Neural progenitor cell (in vitro differentiated cells): ENCODE measurements around the gene WDR27.

Source experiments
- EZH2 ChIP-seq: fragments of 200-600 bp; sonication (generic); IDR thresholded peaks from 2 replicates; pipeline ENCODE4 v1.6.1; 2017; ENCODE audit warnings: antibody characterized with exemption, mild to moderate bottlenecking, moderate library complexity
- TF ChIP-seq, protein P1 (sequence below): fragments of 200-600 bp; sonication (generic); IDR thresholded peaks from 2 replicates; pipeline ENCODE4 v1.5.1; 2017; ENCODE audit warnings: antibody characterized with exemption, mild to moderate bottlenecking

DNA sequence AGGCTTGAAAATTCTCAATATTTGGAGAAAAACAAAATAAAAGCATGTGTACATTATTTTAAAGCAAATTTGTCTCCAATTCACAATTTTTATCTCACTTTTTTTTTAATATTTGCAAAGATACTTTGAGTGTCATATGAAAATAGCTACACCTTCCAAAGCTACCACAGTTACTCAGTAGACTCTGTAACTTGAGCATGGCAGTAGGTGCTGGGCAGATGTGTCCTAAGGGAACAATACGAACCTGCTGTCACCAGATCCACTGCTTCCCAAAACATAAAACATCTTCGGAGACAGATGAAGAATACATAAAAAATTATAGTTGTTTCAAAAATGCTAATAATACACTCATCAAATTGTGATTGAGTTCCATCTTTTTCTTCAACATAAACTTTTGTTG, 10.6 kb downstream of the WDR27 start:
- TF ChIP-seq, protein P1, sequence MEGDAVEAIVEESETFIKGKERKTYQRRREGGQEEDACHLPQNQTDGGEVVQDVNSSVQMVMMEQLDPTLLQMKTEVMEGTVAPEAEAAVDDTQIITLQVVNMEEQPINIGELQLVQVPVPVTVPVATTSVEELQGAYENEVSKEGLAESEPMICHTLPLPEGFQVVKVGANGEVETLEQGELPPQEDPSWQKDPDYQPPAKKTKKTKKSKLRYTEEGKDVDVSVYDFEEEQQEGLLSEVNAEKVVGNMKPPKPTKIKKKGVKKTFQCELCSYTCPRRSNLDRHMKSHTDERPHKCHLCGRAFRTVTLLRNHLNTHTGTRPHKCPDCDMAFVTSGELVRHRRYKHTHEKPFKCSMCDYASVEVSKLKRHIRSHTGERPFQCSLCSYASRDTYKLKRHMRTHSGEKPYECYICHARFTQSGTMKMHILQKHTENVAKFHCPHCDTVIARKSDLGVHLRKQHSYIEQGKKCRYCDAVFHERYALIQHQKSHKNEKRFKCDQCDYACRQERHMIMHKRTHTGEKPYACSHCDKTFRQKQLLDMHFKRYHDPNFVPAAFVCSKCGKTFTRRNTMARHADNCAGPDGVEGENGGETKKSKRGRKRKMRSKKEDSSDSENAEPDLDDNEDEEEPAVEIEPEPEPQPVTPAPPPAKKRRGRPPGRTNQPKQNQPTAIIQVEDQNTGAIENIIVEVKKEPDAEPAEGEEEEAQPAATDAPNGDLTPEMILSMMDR = no peak
- no peak for TF ChIP-seq EZH2
